OCI-M2 (cell line): ENCODE data around the gene IGSF9.

Experiments
- DNase-seq: peaks from one replicate; lab custom pipeline; 2025; ENCODE audit not compliant: unreplicated experiment; lab: John Stamatoyannopoulos, UW

IGSF9 gene, protein sequence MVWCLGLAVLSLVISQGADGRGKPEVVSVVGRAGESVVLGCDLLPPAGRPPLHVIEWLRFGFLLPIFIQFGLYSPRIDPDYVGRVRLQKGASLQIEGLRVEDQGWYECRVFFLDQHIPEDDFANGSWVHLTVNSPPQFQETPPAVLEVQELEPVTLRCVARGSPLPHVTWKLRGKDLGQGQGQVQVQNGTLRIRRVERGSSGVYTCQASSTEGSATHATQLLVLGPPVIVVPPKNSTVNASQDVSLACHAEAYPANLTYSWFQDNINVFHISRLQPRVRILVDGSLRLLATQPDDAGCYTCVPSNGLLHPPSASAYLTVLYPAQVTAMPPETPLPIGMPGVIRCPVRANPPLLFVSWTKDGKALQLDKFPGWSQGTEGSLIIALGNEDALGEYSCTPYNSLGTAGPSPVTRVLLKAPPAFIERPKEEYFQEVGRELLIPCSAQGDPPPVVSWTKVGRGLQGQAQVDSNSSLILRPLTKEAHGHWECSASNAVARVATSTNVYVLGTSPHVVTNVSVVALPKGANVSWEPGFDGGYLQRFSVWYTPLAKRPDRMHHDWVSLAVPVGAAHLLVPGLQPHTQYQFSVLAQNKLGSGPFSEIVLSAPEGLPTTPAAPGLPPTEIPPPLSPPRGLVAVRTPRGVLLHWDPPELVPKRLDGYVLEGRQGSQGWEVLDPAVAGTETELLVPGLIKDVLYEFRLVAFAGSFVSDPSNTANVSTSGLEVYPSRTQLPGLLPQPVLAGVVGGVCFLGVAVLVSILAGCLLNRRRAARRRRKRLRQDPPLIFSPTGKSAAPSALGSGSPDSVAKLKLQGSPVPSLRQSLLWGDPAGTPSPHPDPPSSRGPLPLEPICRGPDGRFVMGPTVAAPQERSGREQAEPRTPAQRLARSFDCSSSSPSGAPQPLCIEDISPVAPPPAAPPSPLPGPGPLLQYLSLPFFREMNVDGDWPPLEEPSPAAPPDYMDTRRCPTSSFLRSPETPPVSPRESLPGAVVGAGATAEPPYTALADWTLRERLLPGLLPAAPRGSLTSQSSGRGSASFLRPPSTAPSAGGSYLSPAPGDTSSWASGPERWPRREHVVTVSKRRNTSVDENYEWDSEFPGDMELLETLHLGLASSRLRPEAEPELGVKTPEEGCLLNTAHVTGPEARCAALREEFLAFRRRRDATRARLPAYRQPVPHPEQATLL

DNA sequence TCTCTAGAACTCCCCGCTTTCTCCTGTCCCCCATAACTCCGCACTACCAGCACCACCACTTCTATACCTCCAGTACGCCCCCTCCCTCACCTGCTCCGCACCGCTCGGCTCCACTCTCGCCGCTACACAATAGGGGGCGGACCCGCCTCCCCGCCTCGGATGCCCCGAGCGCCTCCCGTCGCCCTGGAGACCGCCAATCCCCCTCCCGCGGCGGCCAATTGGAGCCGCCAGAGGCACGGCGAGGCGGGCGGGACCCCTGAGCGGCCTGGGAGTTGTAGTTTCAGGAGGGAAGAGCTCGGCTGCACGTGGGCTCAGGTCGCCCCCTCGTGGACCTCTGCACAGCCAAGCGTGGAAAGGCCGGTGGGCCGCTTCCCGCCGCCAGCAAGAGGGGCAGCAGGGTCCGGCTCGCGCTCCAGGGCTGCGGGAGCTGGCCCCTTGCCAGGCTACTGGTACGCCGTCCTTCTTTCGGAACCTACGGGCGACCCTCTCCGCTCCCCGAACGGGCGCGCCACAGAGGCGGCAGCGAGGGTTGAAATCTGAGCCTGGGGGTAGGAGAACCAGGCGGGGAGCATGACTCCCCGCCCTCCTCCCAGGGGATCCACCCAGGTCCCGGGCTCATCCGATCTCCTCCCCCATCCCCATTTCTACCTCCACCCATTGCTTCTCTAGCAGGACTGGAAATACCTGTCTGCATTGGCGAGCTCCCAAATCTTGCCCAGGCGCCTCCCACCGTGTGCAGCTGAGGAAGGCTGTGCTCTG, at the start of gene IGSF9:
Gene IGSF9 (minus strand): TSS at position 131 of the 759 bp plus-strand sequence. CDS start 2,159 bp downstream, outside the sequence.
- no peak for DNase-seq

DNA sequence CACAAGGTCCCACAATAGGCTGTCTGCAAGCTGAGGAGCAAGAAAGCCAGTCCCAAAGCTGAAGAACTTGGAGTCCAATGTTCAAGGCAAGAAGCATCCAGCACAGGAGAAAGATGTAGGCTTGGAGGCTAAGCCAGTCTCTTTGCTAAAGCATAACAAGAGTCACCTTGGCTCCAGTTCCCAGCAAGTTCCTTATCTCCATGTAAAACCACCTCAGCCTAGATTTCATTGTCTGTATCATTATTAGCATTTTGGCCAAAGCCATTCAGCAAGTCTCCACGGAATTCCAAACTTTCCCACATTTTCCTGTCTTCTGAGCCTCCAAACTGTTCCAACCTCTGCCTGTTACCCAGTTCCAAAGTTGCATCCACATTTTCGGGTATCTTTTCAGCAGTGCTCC, 49.5 kb upstream of the IGSF9 start:
- DNase-seq, result no peak

DNA sequence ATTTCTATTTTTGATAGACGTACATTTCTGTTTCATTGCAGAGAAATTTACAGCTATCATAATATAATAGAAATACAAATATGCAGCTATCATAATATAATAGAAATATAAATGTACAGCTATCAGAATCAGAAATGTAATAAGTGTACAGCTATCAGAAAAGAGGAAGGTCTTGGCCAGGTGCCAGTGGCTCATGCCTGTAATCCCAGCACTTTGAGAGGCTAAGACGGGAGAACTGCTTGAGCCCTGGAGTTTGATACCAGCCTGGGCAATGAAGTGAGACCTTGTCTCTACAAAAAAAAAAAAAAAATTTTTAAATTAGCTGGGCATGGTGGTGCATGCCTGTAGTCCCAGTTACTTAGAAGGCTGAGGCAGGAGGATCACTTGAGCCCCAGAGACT, 48.5 kb upstream of the IGSF9 start:
- DNase-seq, result no peak

- DNase-seq, result no peak
These were observed 46.7 kb upstream of the IGSF9 start for GRCh38 chr1:159992161-159992560.

DNA sequence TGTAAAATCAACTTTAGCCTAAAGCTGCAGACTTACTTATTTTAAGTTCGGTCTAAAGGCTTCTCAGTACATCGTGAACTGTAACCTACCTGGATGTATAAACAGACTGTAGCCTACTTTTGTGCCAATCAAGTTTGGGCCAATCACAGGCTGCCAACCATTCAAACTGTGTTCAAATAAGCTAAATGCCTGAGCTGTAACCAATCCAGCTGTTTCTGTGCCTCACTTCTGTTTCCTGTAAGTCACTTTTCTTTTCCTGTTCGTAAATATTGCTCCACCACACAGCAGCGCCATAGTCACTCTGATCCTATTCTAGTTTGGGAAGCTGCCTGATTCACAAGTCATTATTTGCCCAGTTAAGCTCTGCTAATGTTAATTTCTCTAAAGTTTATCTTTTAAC, 46.1 kb upstream of the IGSF9 start:
- no peak for DNase-seq

- no peak for DNase-seq
These were observed 44.6 kb upstream of the IGSF9 start for GRCh38 chr1:159990005-159990404.

GRCh38 chr1:159989581-159989980, 44.2 kb upstream of the IGSF9 start:
- no peak for DNase-seq

DNA sequence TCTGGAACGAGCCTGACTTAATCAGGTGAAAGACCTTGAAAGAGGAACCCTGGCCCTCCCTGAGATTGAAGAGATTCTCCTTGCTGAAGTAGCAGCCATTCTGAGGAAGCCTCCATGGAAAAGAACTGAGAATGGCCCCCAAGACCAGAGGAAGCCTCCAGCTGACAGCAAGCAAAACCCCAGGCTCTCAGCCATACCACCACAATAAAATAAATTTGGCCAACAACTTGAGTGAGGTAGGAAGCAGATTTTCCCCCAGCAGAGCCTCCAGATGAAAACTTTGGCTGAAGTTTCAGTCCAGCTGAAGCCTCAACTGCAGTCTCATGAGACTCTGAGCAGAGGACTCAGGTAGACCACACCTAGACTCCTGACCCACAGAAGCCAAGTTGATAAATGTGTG, 42.6 kb upstream of the IGSF9 start:
- DNase-seq, result no peak

DNA sequence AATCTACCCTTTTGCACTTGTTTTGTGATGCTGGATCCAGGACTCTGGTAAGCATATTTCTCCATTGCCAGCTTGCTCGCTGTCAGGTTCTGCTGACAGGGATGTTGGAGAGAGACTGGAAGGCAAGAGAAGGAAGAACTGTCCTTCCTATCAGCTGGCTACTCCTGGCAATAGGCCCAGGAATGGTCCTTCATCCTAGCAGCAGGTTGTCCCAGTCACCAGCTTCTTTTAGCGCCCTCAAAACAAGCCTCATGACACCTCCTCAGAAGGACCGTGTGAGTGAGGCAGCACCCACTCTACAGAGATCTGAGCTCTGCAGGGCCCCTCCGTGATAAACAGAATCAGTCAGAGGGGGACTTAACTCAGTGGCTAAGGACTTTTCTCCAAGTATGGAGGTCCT, 41.8 kb upstream of the IGSF9 start:
- no peak for DNase-seq

DNA sequence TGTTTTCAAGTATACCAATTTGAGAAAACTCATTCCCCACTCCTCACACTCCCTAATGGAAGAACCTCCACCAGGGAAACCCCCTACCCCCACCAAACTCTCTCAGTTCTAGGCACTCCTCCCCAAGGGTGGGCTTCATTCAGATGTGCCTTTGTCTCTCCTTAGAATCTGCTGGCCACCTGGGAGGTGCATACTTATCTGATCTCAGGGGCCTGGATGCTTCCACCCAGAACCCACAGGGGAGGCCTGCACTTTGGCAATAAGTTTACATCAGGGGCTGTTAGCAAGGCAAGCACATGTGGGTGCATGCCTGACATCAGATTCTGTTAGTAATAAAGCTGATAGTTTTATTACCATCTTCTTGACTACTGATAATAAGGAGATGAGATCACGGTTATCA, 41.1 kb upstream of the IGSF9 start:
- no peak for DNase-seq

- DNase-seq, result no peak
These were observed 40.7 kb upstream of the IGSF9 start for GRCh38 chr1:159986093-159986492.

- DNase-seq, result no peak
These were observed 40.1 kb upstream of the IGSF9 start for GRCh38 chr1:159985473-159985872.

DNA sequence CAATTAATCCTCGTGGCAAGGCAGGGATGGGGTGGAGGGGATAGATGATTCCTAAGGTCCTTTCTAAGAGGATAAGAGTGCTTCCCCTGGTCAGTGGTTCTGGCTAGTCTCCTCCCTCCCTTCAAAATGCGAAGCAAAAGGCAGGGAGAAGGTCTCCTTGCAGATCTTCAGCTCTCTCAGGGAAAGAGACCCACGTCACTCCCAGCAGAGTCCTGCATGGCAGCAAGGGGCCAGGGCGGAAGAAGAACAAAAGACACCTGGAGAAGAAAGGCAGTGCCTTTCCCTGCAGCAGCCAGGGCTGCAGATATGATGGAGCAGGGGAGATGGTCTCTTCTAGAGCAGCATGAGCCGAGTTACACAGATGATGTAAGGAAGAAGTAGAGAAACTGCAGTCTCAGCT, 38.3 kb upstream of the IGSF9 start:
- DNase-seq, result no peak

DNA sequence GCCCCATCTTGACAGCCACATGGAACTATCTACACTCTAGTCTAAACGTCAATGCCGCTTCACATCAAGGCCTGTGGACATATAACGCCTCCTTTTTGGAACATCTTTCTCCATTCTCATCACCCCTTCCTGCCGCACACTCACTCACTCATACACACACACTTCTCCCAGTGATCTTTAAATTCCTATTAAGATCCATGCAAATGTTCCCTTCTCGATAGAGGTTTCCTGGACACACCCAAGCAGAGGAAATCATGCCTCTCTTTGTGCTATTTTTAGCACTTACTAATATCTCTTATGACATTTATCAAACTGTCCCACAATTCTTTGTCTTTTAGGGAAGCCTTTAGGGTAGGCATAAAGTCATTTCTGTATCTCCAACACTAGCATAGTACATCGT, 36.9 kb upstream of the IGSF9 start:
- no peak for DNase-seq

- DNase-seq, result no peak
These were observed 36.1 kb upstream of the IGSF9 start for GRCh38 chr1:159981351-159982055.

DNA sequence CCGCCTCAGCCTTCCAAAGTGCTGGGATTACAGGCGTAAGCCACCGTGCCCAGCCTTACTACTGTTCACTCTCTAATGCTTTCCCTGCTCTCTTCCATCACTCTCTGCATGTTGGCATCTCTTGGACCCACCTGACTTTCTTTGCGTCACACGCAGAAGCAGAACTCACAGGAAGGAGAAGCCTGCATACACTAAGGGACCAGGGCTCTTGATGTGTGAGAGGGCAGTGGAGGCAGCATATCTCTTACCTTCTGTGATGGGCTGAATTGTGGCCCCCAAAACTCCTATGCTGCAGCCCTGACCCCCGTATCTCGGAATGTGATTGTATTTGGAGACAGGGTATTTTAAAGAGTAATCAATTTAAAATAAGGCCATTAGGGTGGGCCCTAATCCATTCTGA, 35.4 kb upstream of the IGSF9 start:
- no peak for DNase-seq

DNA sequence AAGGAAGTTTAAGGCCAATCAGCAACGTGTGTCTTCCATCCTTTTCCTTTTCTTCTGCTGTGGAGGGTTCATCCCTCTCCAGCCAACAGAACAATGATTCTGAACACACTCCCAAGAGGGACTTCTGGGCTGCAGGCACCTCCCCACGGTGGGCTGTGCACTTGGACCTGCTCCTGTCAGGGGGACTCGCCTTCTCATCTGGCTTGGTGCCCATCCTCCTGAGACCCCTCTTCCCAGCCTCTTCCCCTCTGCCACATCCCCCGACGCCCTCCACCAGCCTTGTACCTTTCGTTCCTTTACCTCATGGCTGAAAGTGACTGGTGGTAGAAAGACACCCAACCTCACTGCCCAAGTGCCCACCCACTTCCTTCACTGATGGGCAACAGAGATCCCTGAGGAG, 34.7 kb upstream of the IGSF9 start:
- DNase-seq, result no peak

DNA sequence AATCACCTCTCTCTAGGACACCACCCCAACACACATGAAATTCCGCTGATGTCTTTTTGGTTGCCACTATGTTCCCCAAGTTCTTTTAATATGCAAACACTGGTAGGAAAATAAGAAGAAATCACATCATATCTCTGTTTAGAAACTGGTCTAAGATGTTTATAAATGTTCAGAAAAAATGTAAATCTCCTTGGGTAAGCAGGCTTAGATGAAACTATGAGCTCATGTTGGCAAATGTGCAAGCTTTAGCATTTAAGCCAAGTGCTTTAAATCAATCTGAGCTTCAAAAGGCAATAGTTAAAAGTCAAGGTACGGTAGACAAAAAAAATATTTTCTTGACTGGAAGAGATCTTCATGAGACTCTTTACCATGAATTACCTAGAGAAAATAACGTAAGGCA, 33.8 kb upstream of the IGSF9 start:
- DNase-seq, result no peak

- no peak for DNase-seq
These were observed 32.6 kb upstream of the IGSF9 start for GRCh38 chr1:159978107-159978398.

DNA sequence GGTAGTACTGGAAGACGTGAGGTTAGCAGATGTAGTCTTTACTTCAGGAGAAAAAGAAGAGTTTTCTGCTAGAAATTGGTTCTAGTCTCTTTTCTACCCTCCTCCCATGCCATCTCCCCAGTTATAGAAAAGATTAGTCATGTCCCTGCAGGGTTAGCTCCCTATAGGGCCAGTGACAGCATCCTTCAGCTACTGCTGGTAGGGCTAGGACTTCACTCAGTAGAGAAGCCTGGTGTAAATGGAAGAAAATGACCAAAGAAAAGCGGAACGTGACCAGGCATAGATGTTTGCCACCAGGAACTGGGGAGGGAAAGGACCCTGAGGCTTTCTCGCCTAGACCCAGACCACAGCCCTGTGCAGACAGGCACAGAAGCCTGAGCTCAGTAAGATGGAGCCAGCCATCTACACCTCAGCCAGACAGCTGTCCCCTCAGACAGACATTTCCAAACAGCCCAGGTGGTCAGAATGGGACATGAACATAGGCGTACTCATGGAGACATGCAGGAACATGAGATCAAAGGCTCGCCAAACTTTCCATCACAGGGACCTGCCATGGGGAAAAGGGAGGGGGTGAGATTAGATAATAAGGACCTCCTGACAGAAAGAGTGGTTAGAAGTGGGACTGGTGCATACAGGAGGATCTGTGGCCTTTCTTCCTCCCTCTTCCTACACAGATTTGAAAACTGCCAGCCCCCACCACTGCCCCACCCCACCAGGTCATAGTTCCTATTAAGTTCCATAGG, 32.1 kb upstream of the IGSF9 start:
- no peak for DNase-seq
